BE2C (cell line): Measurements from ENCODE around the gene ABCA6.

Experiments
- DNase-seq: peaks from one replicate; pipeline ENCODE4 v3.0.0-alpha.2; 2020
- H3K27me3 ChIP-seq: fragments of 250-450 bp; sonication (Bioruptor Pico); 2 replicates; pipeline ENCODE4 v1.5.1; 2020; ENCODE audit warnings: mild to moderate bottlenecking
- H3K36me3 ChIP-seq: fragments of 250-450 bp; sonication (Bioruptor Pico); 2 replicates; pipeline ENCODE4 v1.5.1; 2020; ENCODE audit warnings: mild to moderate bottlenecking
- H3K4me1 ChIP-seq: fragments of 250-450 bp; sonication (Bioruptor Pico); 2 replicates; pipeline ENCODE4 v1.5.1; 2020
- H3K4me3 ChIP-seq: 2 replicates; pipeline ENCODE4 v1.5.1; 2011; ENCODE audit warnings: low read depth, low read length
- H3K9me3 ChIP-seq: fragments of 250-450 bp; sonication (Bioruptor Pico); 2 replicates; pipeline ENCODE4 v1.5.1; 2020
- TF ChIP-seq, protein P1 (sequence below): IDR thresholded peaks from 2 replicates; pipeline ENCODE4 v1.5.1; 2012; ENCODE audit warnings: mild to moderate bottlenecking, low read depth, low read length

Gene ABCA6

DNA sequence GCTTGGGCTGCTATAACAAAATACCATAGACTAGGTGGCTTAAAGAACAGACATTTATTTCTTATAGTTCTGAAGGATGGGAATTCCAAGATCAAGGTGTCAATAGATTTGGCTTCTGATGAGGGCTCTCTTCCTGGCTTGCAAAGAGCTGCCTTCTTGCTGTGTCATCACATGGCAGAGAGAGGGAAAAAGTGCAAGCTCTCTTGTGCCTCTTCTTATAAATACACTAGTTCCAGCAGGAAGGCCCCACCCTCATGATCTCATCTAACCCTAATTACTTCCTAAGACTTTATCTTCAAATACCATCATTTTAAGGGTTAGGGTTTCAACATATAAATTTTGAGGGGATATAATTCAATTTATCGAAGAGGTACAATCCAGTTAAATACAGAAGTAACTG, 111.5 kb downstream of the ABCA6 start:
- Histone ChIP-seq H3K9me3 (no peaks in the 10 kb centered on the region), H3K4me1 (no peaks in the 10 kb centered on the region), H3K27me3 (no peaks in the 10 kb centered on the region), H3K4me3 (no peak overlapping the region), H3K36me3 (no peaks in the 10 kb centered on the region)
- TF ChIP-seq, protein P1, sequence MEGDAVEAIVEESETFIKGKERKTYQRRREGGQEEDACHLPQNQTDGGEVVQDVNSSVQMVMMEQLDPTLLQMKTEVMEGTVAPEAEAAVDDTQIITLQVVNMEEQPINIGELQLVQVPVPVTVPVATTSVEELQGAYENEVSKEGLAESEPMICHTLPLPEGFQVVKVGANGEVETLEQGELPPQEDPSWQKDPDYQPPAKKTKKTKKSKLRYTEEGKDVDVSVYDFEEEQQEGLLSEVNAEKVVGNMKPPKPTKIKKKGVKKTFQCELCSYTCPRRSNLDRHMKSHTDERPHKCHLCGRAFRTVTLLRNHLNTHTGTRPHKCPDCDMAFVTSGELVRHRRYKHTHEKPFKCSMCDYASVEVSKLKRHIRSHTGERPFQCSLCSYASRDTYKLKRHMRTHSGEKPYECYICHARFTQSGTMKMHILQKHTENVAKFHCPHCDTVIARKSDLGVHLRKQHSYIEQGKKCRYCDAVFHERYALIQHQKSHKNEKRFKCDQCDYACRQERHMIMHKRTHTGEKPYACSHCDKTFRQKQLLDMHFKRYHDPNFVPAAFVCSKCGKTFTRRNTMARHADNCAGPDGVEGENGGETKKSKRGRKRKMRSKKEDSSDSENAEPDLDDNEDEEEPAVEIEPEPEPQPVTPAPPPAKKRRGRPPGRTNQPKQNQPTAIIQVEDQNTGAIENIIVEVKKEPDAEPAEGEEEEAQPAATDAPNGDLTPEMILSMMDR: no peak
- no peak for DNase-seq
